Ramos (cell line): ENCODE measurements around the gene CMTM4.
"Not testable (repeated sequence)": the region's sequence is repeated elsewhere in the genome, so short reads cannot be mapped to it uniquely, and the experiment has no call there.

ENCODE experiments used
- in situ Hi-C: fragments of 300-500 bp; cut with MboI; formaldehyde crosslinking; loops from one replicate; pipeline ENCODE4 v1.14.3; 2022; ENCODE audit warnings: low sequenced_read_pairs; ENCODE audit not compliant: unreplicated experiment

CMTM4 gene

DNA sequence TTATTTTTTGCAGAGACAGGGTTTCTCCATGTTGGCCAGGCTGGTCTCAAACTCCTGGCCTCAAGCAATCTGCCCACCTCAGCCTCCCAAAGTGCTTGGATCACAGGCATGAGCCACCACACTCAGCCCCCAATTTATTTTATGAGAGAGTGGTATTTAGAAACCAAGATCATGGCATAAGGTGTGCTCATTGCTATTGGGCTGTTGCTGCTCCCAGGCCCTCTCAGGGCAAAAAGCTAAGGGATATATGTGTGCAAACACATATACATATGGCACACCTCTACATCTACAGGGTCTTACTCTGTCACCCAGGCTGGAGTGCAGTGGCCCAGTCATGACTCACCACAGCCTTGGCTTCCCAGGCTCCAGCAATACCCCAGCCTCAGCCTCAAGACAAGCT is 15.0 kb upstream of the CMTM4 start:
- in situ Hi-C loops = no loop called here

DNA sequence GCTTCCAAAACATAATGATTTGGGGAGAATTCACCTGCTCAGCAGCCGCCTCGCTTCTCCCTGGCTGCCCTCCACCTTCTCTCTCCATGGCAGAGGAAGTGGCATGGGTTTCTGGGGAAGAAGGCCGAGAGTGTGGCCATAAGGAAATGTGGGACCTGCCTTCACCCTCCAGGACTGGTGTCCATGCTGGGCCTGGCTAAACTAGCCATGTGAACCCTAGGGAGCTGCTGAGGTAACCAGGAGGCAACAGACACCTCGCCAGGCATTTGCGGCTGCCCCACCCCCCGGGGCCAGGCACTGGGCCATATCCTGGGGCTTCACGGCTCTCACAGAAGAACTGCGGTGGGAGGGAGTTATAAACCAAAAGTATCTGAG is 9.9 kb upstream of the CMTM4 start:
- in situ Hi-C loops = no loop called here

DNA sequence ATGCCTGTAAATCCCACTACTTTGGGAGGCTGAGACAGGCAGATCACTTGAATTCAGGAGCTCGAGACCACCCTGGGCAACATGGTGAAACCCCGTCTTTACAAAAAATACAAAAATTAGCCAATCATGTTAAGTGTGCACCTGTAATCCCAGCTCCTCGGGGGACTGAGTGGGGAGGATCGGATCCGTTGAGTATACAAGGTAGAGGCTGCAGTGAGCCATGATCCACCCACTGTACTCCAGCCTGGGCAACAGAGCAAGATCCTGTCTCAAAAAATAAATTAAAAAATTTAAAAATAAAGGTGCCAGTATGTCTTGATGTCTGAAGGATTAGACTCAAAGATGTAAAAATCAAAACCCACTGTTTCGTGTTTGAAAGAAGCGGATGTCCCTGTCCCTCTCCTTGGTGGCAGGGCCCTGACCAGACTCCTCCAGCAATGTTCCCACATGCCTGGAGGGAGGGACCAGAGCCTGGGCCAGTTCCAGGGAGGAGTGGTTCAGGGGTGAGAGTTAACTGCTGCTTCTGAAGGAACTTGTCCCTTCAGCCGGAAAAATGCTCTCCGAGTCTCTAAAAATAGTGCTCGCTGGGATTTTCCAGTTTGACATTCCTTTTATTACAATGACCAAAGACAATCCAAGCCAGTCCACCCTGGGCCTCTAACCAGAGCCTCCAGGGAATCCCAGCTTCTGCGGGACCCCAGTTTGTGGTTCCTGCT is 9.4 kb upstream of the CMTM4 start:
- in situ Hi-C loops = no loop called here

DNA sequence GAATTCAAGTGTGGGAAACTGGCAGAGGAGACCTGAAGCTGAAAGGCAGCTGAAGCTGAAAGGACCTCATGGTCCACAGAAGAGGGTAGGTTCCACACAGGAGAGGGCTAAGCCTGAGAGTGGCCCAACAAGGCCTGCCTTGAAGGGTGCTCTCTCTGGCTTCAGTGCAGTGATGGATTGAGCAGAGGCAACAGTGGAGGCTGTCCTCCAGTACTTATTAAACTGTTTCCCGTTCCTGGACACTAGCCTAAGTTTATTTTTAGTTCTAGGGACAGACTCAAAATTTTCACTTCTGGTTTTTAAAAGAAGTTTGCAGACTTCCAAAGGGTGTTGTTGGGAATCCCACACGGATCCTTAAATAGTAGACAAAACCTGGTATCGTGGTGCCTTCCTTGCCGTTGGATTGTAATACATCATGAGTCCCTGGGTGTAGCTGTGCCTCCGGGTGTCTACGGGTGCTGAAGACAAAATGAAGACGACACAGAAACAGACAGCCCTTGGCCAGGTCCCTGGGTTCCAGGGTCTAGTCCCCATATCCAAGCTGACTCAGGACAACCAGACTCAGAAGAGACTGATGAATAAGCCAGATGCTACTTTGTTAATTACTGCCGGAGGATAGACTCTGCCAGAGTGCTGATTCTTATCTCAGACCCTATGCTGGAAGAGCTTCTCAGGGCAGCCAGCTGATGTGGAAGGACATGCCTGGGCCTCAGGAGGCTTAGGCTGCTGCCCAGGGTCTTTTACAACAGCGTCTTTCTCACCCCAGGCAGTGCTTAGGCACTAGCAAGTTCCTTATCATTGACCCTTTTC is 7.1 kb upstream of the CMTM4 start:
- in situ Hi-C loops = no loop called here

DNA sequence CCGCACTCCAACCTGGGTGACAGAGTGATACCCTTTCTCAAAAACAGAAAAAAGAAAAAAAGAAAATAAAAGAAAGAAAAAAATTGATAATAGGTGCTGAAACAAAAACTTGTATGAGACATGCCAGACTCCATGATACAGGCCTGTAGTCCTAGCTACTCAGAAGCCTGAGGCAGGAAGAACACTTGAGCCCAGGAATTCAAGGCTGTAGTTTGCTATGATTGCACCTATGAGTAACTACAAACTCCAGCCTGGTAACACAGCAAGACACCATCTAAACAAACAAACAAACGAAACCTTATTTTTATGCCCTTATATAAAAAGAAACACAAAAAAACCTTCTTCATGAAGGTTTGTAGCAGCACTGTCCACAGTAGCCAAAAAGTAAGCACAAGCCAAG is 5.0 kb upstream of the CMTM4 start:
- in situ Hi-C loops = no loop called here

DNA sequence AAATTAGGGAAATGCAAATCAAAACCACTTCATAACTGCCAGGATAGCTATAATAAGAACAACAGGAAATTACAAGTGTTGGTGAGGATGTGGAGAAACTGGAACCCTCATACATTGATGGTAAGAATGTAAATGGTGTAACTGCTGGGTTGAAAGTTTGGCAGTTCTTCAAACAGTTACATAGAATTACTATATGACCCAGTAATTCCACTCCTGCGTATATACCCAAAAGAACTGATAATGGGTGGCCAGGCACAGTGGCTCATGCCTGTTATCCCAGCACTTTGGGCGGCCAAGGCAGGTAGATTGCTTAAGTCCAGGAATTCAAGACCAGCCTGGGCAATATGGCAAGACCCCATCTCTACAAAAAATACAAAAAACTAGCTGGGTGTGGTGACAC is 4.5 kb upstream of the CMTM4 start:
- in situ Hi-C loops = no loop called here

DNA sequence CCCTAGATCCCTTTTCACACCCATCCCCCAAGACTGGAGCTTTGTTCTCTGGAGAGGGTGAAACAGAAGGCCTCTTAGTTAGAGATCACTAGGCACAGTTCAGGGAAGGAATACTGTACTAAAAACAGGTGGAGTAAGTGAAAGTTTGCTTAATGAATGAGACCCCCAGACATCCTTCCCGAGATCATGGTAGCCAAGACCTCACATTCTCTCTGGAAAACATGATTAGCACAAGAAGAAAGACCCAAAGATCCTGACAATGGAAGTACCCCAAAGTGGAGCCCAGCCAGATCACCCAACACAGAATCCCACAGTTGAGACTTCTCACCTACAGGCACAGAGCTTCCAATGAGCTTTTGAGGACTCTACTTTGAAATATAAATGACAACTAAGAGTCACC is 3.4 kb upstream of the CMTM4 start:
- in situ Hi-C loops = no loop called here

DNA sequence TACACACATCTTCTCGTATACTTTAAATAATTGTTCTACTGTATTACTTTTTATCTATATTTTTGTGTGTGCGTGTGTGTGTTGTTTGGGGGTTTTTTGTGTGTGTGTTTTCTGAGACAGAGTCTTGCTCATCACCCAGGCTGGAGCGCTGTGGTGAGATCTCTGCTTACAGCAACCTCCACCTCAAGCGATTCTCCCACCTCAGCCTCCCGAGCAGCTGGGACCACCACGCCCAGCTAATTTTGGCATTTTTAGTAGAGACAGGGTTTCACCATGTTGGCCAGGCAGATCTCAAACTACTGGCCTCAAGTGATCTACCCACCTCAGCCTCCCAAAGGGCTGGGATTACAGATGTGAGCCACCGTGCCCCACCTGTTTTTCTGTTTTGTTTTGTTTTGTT is 1.5 kb upstream of the CMTM4 start:
- in situ Hi-C loops = no loop called here

DNA sequence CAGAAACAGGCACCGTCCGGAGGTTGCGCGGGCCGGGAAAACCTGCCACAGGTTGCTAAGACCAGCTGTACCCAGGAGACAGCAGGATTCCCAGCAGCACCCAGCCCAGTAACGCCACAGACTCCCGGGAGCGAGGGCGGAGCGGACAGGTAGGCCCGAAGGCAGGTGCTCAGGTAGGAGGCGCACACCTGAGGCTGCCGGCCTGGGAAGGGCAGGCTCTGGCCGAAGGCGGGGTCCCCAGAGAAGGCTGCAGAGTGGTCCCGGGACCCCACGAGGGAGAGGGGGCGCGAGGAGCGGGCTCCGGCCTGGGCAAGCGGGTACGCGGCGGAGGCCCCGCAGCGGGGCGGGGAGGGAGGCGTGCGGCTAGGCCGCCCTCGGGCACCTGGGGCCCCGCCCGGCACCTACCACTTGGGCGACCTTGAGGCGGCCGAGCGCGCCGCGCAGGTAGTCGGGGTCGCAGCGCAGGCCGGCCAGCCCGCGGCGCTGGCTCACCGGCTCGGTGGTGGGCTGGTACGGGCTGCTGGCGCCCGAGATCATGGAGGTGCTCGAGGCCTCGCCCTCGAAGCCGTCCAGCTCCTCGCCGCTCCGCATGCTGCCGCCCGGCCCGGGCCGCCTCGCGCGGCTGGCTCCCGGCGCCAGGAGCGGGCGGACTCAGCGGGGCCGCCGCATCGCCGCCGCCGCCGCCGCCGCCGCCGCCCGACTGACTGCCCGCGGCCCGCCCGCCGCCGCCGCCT is 441 bp downstream of the CMTM4 start:
- in situ Hi-C loops = no loop called here

DNA sequence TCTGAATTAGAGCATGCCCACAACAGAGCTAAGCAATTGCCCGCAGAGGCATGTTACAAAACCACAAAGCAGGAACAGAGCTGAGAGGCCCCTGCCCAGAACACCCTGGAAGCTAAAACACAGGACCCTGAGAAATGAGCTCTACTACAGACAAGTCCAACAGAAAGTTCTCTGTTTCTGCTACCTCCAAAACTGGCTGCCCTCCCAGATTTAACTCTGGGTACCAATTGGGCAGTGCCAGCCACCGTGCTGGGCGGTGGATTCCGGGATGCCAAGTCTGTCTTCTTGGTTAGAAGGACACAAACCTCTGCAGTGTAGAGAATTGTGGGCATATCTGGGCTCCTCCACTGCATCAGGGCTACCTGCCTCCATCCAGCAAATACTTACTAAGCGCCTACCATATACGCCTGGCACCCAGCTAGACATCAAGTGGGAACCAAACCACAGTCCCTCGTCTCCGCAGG is 1.0 kb downstream of the CMTM4 start:
- in situ Hi-C loops = no loop called here

DNA sequence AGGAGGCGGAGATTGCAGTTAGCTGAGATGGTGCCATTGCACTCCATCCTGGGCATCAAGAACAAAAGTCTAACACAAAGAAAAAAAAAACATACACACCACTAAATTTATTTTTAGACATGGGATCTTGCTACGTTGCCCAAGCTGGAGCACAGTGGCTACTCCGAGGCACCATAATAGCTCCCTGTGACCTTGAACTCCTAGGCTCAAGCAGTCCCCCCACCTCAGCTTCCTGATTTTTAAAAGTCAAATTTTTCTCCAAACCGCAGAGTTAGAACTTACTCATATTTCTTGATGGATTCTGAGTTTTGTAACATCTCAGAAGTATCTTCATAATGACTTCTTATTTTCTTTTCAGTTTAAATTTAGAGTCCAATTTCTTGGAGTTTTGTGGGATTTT is 3.4 kb downstream of the CMTM4 start:
- in situ Hi-C loops = no loop called here

DNA sequence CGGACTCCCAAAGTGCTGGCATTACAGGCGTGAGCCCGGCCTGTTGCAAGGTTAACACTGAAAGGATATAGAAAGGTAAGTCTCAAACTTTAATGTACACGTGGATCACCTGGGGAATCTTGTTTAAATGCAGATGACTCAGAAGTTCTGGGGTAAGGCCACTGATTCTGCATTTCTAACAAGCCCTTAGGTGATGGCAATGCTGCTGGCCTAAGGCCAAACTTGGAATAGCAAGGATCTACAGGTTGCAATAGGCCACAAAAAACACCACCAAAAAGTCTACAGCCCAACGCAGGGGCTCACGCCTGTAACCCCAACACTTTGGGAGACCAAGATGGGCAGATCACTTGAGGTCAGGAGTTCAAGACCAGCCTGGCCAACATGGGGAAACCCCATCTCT is 4.2 kb downstream of the CMTM4 start:
- in situ Hi-C loops = no loop called here

DNA sequence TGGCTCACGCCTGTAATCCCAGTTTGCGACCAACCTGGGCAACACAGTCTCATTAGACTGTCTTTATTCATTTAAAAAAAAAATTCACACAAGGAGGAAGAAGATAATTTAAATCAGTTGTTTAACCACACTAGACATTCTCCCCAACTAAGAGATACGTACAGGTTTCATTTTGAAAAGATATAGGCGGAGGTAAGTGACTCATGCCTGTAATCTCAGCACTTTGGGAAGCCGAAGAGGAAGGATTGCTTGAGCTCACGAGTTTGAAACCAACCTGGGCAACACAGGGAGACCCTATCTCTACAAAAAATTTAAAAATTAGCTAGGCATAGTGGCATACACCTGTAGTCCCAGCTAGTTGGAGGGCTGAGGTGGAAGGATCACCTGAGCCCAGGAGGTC is 5.3 kb downstream of the CMTM4 start:
- in situ Hi-C loops = no loop called here

DNA sequence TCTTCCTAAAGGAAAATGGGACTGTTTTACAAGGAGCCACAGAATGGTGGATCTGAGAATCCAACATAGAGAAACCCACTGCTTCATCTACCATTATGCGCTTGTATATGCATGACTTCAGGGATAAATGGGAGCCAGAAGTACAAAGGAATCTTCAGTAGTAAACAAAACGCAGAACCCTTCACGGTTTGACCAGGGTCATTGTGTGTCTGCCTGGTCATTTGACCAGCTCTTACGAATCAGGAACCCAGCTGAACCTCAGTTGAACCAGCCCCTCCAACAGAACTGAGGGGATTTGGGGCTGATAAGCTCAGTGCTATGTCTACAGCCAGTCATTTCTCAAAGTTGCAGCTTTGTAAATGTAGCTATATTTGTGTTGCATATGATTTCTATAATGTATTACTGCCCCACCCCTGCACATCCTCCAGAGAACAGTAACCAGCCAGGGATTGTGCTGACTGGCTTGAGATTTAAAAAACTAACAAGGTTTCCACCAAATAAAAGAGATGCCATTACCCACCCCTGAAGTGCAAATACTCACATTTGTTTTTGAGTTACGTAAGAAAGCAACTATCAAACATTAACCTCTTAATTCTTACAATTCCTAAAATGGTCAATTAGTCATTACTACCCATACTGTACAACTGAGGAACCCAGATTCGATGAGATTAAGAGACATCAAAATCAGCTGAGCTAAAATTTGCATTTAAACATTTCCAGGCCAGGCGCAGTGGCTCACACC is 6.3 kb downstream of the CMTM4 start:
- in situ Hi-C loops = no loop called here

DNA sequence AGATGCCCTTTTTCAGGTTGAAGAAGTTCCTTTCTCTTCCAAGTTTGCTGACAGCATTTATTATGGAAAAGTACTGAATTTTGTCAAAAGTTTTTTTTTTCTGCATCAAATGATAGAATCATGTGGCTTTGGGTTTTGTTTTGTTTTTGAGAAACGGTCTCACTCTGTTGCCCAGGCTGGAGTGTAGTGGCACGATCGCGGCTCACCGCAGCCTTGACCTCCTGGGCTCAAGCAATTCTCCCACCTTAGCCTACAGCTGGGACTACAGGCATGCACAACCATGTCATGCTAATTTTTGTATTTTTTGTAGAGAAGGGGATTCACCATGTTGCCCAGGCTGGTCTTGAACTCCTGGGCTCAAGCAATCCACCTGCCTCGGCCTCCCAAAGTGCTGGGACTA is 7.3 kb downstream of the CMTM4 start:
- in situ Hi-C loops = no loop called here

DNA sequence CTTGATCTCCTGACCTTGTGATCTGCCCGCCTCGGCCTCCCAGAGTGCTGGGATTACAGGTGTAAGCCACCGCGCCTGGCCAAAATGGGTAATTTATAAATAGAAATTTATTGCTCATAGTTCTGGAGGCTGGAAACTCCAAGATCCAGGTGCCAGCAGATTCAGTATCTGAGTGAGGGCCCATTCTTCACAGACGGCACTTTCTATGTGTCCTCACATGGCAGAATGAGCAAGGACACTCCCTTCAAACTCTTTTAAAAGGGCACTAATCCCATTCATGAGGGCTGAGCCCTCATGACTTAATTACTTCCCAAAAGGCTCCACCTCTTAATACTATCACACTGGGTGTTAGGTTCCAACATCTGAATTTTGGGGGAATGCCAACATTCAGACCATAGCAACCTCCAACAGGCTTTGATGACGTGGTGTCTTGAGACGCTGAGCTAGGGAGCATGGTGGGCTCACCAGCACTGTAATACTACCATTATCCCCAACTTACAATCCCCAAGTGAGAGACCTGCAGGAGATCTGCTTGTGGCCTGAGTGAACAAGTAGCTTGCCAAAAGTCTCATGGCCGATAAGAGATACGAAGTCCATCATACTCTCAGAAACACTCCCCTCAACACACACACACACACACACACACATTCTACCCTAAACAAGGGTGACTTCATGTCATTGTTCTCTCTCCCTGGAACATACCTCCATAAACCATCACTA is 8.5 kb downstream of the CMTM4 start:
- in situ Hi-C loops = no loop called here

DNA sequence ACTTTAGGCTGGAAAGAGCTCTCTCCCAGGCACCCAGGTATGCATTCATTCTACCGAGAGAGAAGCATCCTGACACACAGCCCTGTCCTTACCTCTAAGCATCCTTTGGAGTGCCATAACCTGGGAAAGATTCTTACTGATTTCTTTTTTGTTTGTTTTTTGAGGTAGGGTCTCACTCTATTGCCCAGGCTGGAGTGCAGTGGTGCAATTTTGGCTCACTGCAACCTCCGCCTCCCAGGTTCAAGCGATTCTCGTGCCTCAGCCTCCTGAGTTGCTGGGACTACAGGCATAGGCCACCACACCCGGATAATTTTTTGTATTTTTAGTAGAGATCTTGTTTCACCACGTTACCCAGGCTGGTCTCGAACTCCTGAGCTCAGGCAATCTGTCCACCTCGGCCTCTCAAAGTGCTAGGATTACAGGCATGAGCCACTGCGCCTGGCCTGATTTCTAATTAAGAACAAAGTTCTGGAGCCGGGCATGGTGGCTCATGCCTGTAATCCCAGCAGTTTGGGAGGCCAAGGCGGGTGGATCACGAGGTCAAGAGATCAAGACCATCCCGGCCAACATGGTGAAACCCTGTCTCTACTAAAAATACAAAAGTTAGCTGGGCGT is 10.9 kb downstream of the CMTM4 start:
- in situ Hi-C loops = not testable (repeated sequence)

DNA sequence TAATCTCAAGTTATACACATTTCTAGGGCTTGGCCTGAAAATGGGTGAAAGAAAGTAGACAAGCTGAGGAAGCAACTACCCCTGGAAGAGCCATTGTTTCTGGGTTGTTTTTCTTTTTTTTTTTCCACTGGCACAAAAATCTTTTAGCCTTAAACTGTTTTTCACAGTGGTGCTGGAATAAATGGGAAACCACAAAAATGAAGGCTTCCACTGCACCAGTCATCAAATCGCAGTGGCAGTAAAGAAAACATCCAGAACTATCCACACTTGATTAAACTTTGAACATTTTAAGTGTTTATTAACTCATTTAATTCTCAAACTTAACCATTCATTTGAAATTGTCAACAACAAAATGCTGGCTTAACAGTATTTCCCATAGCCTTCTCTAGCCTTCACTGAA is 14.3 kb downstream of the CMTM4 start:
- in situ Hi-C loops = no loop called here

DNA sequence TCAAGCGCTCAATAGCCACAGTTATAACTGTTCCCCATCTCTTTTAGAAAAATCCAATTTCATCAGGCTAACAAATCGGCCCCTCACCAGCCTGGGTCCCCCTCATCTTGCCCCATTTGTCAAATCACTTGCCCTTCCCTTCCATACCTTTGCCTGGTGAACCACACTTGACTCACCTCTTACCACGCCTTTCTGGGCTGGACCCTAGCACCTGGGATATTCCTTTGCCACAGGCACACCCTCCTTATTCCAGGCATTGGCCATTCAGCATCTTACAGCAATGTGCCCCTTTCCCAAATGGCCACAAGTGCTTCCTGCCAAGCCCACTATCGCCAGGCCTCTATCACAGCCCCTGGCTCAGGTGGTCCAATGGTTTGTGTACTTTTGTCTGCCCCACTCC is 14.9 kb downstream of the CMTM4 start:
- in situ Hi-C loops = no loop called here

DNA sequence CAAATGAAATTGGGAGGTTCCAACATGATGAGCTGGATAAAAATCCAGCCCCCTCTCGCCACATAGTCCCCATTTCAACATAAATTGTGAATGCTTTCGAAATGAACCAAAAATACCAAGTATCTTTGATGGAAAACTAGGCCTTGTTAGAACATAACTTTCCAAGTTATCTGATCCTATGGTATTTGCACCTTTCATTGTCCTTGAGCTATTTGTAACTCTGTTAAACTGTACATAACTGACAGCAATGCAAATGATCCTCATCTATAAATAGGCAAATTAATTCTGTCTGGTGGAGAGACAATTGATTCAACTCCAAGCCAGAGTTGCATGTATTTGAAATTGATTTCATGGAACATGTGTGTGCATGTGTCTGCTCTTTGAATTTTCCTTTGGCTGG is 18.2 kb downstream of the CMTM4 start:
- in situ Hi-C loops = no loop called here
